B cell (primary cell): Measurements from ENCODE around the gene GAB4. TPM values are rescaled to one million over a fixed set of nuclear protein-coding genes. Genes with fewer than 3 reads are reported as not detected.

Experiments
- ATAC-seq: fragments of 200-7000 bp; cut with Tn5 transposase; one replicate; pipeline ENCODE4 v1.10.0; 2021; ENCODE audit warnings: low read depth, mild to moderate bottlenecking, moderate number of reproducible peaks, moderate library complexity
- CTCF ChIA-PET: fragments of 350-600 bp; sonication (Branson Sonifier 250); formaldehyde crosslinking; loops from one replicate; lab custom pipeline; 2021; ENCODE audit warnings: antibody characterized with exemption, inconsistent platforms; lab: Charles Lee
- POLR2A ChIA-PET: fragments of 350-600 bp; sonication (Branson Sonifier 250); formaldehyde crosslinking; loops from one replicate; lab custom pipeline; 2021; ENCODE audit warnings: antibody characterized with exemption; lab: Charles Lee
- DNase-seq: peaks from one replicate; pipeline ENCODE4 v3.0.0; 2013
- H2AFZ ChIP-seq: 2 replicates; pipeline ENCODE4 v1.6.1; 2012; ENCODE audit warnings: mild to moderate bottlenecking, low read depth, low read length; ENCODE audit not compliant: insufficient read depth, poor library complexity, severe bottlenecking
- H3K27ac ChIP-seq, 2 donors: 1 replicate in 1 of 2; 2 replicates in 1 of 2; pipeline ENCODE4 v1.5.1; 2012 to 2013; ENCODE audit warnings: low read length in 2 of 2, mild to moderate bottlenecking in 2 of 2, moderate library complexity in 1 of 2
- H3K27me3 ChIP-seq, 4 experiments: fragments of 200-600 bp in 1 of 4; sonication (generic) in 1 of 4; replicated peaks in 1 of 4; 1 replicate in 2 of 4; 2 replicates in 2 of 4; pipeline versions ENCODE4 v1.6.1 to v1.7.0; 2013 to 2016; ENCODE audit warnings: low read length in 3 of 4, mild to moderate bottlenecking in 2 of 4, mixed read lengths in 1 of 4, moderate library complexity in 1 of 4; ENCODE audit not compliant: insufficient read depth in 4 of 4, control insufficient read depth in 3 of 4; ENCODE audit errors: control extremely low read depth in 1 of 4
- H3K36me3 ChIP-seq, 2 experiments: replicated peaks in 1 of 2; 1 replicate in 1 of 2; 2 replicates in 1 of 2; pipeline versions ENCODE4 v1.6.1 to v1.7.1; 2013; ENCODE audit warnings: low read length in 1 of 2; ENCODE audit not compliant: insufficient read depth in 2 of 2, control insufficient read depth in 1 of 2; ENCODE audit errors: control extremely low read depth in 1 of 2, extremely low read depth in 1 of 2
- H3K4me1 ChIP-seq, 2 donors: fragments of 200-600 bp in 1 of 2; sonication (generic) in 1 of 2; 1 replicate in 1 of 2; 2 replicates in 1 of 2; pipeline versions ENCODE4 v1.5.1 to v1.6.1; 2013 to 2017; ENCODE audit warnings: low read length in 2 of 2; ENCODE audit not compliant: control insufficient read depth in 2 of 2, insufficient read depth in 2 of 2
- H3K4me2 ChIP-seq: replicated peaks from 2 replicates; pipeline ENCODE3; 2012; ENCODE audit warnings: mild to moderate bottlenecking, low read depth, low read length; ENCODE audit not compliant: poor library complexity, severe bottlenecking
- H3K4me3 ChIP-seq, 5 experiments: fragments of 200-600 bp in 1 of 5; sonication (generic) in 1 of 5; 1 replicate in 3 of 5; 2 replicates in 2 of 5; pipeline versions ENCODE4 v1.5.1 to v1.7.0; 2011 to 2016; ENCODE audit warnings: low read length in 4 of 5, mild to moderate bottlenecking in 4 of 5, low read depth in 2 of 5, control low read depth in 1 of 5, moderate library complexity in 1 of 5; ENCODE audit not compliant: insufficient read depth in 1 of 5; ENCODE audit errors: control extremely low read depth in 1 of 5, extremely low read depth in 1 of 5
- H3K79me2 ChIP-seq: fragments of 200-600 bp; sonication (generic); one replicate; pipeline ENCODE4 v1.6.0; 2016; ENCODE audit warnings: low read length; ENCODE audit not compliant: control insufficient read depth, insufficient read depth
- H3K9ac ChIP-seq: fragments of 200-600 bp; sonication (generic); 2 replicates; pipeline ENCODE4 v1.6.1; 2017; ENCODE audit warnings: mild to moderate bottlenecking, low read length, moderate library complexity
- H3K9me3 ChIP-seq, 3 donors: one replicate each; pipeline versions ENCODE4 v1.6.1 to v1.7.1; 2013; ENCODE audit warnings: low read length in 2 of 3; ENCODE audit not compliant: control insufficient read depth in 2 of 3, insufficient read depth in 1 of 3; ENCODE audit errors: control extremely low read depth in 1 of 3
- H4K20me1 ChIP-seq: 2 replicates; pipeline ENCODE4 v1.6.0; 2012; ENCODE audit warnings: mild to moderate bottlenecking, low read length; ENCODE audit not compliant: insufficient read depth, control insufficient read depth, poor library complexity, severe bottlenecking
- H3K27ac Mint-ChIP-seq: one replicate; pipeline ENCODE4 v1.8.0; 2021; ENCODE audit warnings: mixed read lengths
- H3K27me3 Mint-ChIP-seq: one replicate; pipeline ENCODE4 v1.8.0; 2021; ENCODE audit warnings: mixed read lengths
- H3K4me1 Mint-ChIP-seq: one replicate; pipeline ENCODE4 v1.8.0; 2021; ENCODE audit warnings: mixed read lengths
- H3K4me3 Mint-ChIP-seq: one replicate; pipeline ENCODE4 v1.8.0; 2021; ENCODE audit warnings: mixed read lengths
- H3K9me3 Mint-ChIP-seq: one replicate; pipeline ENCODE4 v1.8.0; 2022; ENCODE audit warnings: mixed read lengths; ENCODE audit not compliant: insufficient read depth
- CTCF ChIP-seq: fragments of 200-600 bp; IDR thresholded peaks from one replicate; pipeline ENCODE4 v1.8.0; 2022; ENCODE audit warnings: antibody characterized with exemption, mild to moderate bottlenecking
- EZH2 ChIP-seq: IDR thresholded peaks from 2 replicates; pipeline ENCODE4 v1.6.1; 2012; ENCODE audit warnings: borderline replicate concordance, low read depth, mild to moderate bottlenecking, moderate library complexity, low read length; ENCODE audit not compliant: insufficient read depth, poor library complexity, severe bottlenecking
- WGBS: methylation state at CpG from one replicate; pipeline ENCODE4 v1.1.5; 2013; ENCODE audit warnings: missing lambda C conversion rate; ENCODE audit not compliant: insufficient coverage; 5-methylcytosine and 5-hydroxymethylcytosine counted together
- intact Hi-C: fragments of 100-400 bp; cut with micrococcal nuclease; formaldehyde crosslinking; loops from one replicate; pipeline ENCODE4 v1.10.0; 2022
- polyA plus RNA-seq: library from polyadenylated mRNA; depleted of rRNA; stranded (reverse); fragments of >200 nt; gene quantifications from 2 replicates; pipeline ENCODE4 v1.2.3, GENCODE V29; 2012
- total RNA-seq, 2 donors: library from RNA; stranded (reverse); fragments of 120-200 nt in 1 of 2; gene quantifications; 1 replicate in 1 of 2; 2 replicates in 1 of 2; pipeline versions ENCODE4 v1.2.3 to v1.2.4, GENCODE V29; 2013 to 2022

The GAB4 gene
- total and polyA plus RNA-seq, 2 donors (not counting 1 experiment from before 2014, with no cell fraction given), result not detected

DNA sequence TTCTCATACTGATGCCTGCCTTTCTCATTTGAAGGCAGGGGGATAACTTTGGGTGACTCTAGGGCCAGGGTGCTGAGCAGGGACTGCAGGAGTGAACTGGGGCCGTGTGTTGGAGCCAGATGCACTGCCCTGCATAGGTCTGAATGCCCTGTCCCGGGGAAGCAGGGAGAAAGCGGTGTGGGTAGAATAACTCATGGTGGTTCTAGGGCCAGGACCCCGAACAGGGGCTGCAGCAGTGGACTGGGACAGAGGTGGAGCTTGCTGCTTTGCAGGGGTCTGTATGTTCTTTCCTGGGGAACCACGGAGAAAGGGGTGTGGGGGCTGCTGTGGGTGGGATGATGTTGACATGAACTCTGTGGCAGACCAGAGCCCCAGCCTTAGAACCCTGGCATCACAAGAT lies 52.9 kb downstream of the GAB4 start:
- H3K79me2 ChIP-seq, result no peaks in the 10 kb centered on the region
- no peak overlapping the region for H3K27ac ChIP-seq
- no peak overlapping the region for H3K4me3 ChIP-seq
- Mint-ChIP-seq H3K4me1 (no peaks in the 10 kb centered on the region), H3K9me3 (no peaks in the 10 kb centered on the region), H3K27me3 (peaks cover 5% of the 10 kb centered on the region), H3K27ac (no peak overlapping the region), H3K4me3 (no peak overlapping the region)
- 93% methylated on average over 5 of the region's 5 CpGs for WGBS
- H3K27me3 ChIP-seq, result no peaks in the 10 kb centered on the region
- no peak for ATAC-seq
- H3K4me1 ChIP-seq, result no peaks in the 10 kb centered on the region
- H3K4me2 ChIP-seq, result no peak overlapping the region
- intact Hi-C loops, result no loop called here
- CTCF ChIA-PET, result interaction anchor here (0.6 kb wide), 1 partner anchor 14 kb away, joined by 3 read pairs; no protein-coding TSS in a partner anchor
- DNase-seq, result no peak
- H2AFZ ChIP-seq, result no peak overlapping the region
- POLR2A ChIA-PET, result no interaction called here
- no peaks in the 10 kb centered on the region for H3K9me3 ChIP-seq
- no peaks in the 10 kb centered on the region for H4K20me1 ChIP-seq
- TF ChIP-seq EZH2, result no peak
- no peak for TF ChIP-seq CTCF
- no peaks in the 10 kb centered on the region for H3K36me3 ChIP-seq
- H3K9ac ChIP-seq, result no peak overlapping the region

DNA sequence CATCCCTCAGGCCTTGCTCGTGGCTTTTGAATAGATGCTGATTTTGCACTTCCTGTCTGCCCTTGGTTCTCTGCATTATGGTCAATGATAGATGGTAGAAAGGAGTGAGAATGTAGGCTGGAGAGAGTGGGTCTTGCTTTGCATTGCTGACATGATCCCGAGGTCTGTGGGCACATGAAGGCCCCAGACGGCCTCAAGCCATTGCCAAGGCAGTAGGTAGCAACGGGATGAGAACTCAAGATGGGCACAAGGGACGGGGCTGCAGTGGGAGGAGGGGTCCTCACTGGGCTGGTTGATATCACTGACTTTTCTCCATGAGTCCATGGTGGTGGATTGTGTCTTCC lies 54.0 kb downstream of the GAB4 start:
- H3K27me3 Mint-ChIP-seq, result peaks cover 5% of the 10 kb centered on the region
- DNase-seq, result no peak
- no peaks in the 10 kb centered on the region for H3K9me3 Mint-ChIP-seq
- no peak overlapping the region for H3K4me3 Mint-ChIP-seq
- no peak for ATAC-seq
- Histone ChIP-seq H3K4me1 (no peaks in the 10 kb centered on the region), H3K9me3 (no peaks in the 10 kb centered on the region), H4K20me1 (no peaks in the 10 kb centered on the region), H3K36me3 (no peaks in the 10 kb centered on the region), H3K4me3 (no peak overlapping the region), H3K4me2 (no peak overlapping the region), H3K27me3 (no peaks in the 10 kb centered on the region), H3K27ac (no peak overlapping the region), H3K9ac (no peak overlapping the region), H3K79me2 (no peaks in the 10 kb centered on the region), H2AFZ (no peak overlapping the region)
- 84% methylated on average over 4 of the region's 5 CpGs for WGBS
- no peak overlapping the region for H3K27ac Mint-ChIP-seq
- ChIA-PET POLR2A (no interaction called here), CTCF (no interaction called here)
- no peak for TF ChIP-seq EZH2
- no peak for TF ChIP-seq CTCF
- no peaks in the 10 kb centered on the region for H3K4me1 Mint-ChIP-seq
- intact Hi-C loops, result no loop called here
